Cardiac muscle cell (in vitro differentiated cells and primary cell): ENCODE data around the gene PAPLN. TPM values are rescaled to one million over a fixed set of nuclear protein-coding genes. Genes with fewer than 3 reads are reported as not detected.

Experiments
- DNase-seq, 2 donors: peaks; one replicate each; pipeline versions ENCODE4 v3.0.0 to v3.0.0-alpha.2; 2010 to 2017; ENCODE audit warnings: low read depth in 1 of 2, low spot score in 1 of 2
- H3K27ac ChIP-seq: fragments of 200-600 bp; sonication (generic); 2 replicates; pipeline ENCODE4 v1.5.1; 2016
- H3K27me3 ChIP-seq: fragments of 200-600 bp; sonication (generic); 2 replicates; pipeline ENCODE4 v1.6.0; 2016; ENCODE audit warnings: control low read depth
- H3K36me3 ChIP-seq: fragments of 200-600 bp; sonication (generic); 2 replicates; pipeline ENCODE4 v1.5.1; 2016; ENCODE audit warnings: control low read depth
- H3K4me1 ChIP-seq: fragments of 200-600 bp; sonication (generic); 2 replicates; pipeline ENCODE4 v1.8.1; 2017; ENCODE audit warnings: low read depth, mild to moderate bottlenecking, mixed run types
- H3K4me3 ChIP-seq: fragments of 200-600 bp; sonication (generic); 2 replicates; pipeline ENCODE4 v1.5.1; 2016; ENCODE audit warnings: mild to moderate bottlenecking
- H3K9me3 ChIP-seq: fragments of 200-600 bp; sonication (generic); 2 replicates; pipeline ENCODE4 v1.5.1; 2017; ENCODE audit warnings: low read depth, mild to moderate bottlenecking, control low read depth
- polyA plus RNA-seq: library from polyadenylated mRNA; unstranded; fragments of >200 nt; fragmentation: Nextera tagmentation; extraction: Ambion mirVana; gene quantifications from 2 replicates; pipeline ENCODE4 v1.2.1, GENCODE V29; 2016
- total RNA-seq: library from RNA; depleted of rRNA; stranded (reverse); fragments of >200 nt; gene quantifications from 2 replicates; pipeline ENCODE4 v1.2.3, GENCODE V29; 2016
- TF ChIP-seq, protein P1 (sequence below): IDR thresholded peaks from 2 replicates; pipeline ENCODE4 v1.5.1; 2012; ENCODE audit warnings: low read depth, mild to moderate bottlenecking, low read length

Gene PAPLN
- total and polyA plus RNA-seq, 2 experiments from 2014 or later, result 1.7 to 4.2 TPM

DNA sequence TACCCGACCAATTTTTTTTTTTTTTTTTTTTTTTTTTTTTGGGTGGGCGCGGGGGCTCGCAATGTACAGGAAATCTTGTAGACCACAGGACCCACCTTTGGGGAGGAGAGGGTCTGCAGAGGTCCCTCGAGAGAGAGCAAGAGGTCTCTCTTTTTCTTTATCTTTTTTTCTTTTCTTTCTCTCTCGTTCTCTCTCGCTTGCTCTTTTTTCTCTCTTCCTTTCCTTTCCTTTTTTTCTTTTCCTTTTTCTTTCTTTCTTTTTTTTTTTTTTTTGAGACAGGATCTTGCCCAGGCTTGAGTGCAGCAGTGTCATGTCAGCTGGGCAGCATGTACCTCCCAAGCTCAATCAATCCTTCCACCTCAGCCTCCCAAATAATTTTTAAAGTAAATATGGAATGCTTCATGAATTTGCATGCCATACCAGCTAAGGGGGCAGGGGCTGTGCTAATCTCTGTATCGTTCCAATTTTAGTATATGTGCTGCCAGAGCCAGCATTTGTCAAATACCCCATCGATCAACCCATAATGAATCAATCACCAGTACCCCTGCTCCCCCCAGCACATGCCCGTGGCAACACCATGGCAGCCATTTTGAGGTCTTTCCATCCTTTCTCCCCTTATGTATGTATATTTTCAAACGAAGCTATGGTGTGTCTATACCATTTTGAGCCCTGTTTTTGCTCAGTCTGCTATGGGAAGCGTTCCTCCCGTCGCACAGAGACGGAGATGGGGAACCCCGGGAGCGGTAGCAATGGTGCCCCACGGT lies 9.3 kb downstream of the PAPLN start:
- DNase-seq, result no peak
- TF ChIP-seq, protein P1, sequence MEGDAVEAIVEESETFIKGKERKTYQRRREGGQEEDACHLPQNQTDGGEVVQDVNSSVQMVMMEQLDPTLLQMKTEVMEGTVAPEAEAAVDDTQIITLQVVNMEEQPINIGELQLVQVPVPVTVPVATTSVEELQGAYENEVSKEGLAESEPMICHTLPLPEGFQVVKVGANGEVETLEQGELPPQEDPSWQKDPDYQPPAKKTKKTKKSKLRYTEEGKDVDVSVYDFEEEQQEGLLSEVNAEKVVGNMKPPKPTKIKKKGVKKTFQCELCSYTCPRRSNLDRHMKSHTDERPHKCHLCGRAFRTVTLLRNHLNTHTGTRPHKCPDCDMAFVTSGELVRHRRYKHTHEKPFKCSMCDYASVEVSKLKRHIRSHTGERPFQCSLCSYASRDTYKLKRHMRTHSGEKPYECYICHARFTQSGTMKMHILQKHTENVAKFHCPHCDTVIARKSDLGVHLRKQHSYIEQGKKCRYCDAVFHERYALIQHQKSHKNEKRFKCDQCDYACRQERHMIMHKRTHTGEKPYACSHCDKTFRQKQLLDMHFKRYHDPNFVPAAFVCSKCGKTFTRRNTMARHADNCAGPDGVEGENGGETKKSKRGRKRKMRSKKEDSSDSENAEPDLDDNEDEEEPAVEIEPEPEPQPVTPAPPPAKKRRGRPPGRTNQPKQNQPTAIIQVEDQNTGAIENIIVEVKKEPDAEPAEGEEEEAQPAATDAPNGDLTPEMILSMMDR, result no peak
- Histone ChIP-seq H3K9me3 (no peaks in the 10 kb centered on the region), H3K36me3 (no peaks in the 10 kb centered on the region), H3K4me3 (peak overlapping the region; percentile 26), H3K27me3 (peaks cover 47% of the 10 kb centered on the region), H3K27ac (no peak overlapping the region), H3K4me1 (no peaks in the 10 kb centered on the region)

DNA sequence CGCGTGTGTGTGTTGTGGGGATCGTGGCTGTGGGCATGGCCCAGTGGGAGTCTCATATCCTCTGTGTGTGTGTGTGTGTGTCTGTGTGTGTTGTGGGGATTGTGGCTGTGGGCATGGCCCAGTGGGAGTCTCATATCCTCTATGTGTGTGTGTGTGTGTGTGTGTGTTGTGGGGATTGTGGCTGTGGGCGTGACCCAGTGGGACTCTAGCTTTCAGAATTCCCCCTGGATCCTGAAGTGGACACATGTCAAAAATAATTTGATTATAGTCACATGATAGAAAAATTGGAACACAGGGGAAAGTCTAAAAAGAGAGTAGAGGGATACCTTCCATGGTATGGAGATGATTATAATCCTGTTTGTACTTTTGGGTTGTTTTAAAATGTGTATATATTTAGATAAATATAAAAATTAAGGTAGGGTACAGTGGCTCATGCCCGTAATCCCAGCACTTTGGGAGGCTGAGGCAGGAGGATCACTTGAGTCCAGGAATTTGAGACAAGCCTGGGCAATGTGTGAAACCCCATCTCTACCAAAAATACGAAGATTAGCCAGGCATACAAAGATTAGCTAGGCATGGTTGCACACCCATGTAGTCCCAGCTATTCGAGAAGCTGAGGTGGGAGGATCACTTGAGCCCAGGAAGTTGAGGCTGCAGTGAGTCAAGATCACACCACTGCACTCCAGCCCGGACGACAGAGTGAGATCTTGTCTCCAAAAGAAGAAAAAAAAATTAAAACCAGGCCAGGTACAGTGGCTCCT lies 11.0 kb downstream of the PAPLN start:
- no peaks in the 10 kb centered on the region for H3K36me3 ChIP-seq
- no peaks in the 10 kb centered on the region for H3K9me3 ChIP-seq
- TF ChIP-seq, protein P1, result no peak
- no peaks in the 10 kb centered on the region for H3K4me1 ChIP-seq
- H3K27me3 ChIP-seq, result peaks cover 32% of the 10 kb centered on the region
- H3K4me3 ChIP-seq, result no peak overlapping the region
- DNase-seq, result no peak
- no peak overlapping the region for H3K27ac ChIP-seq

DNA sequence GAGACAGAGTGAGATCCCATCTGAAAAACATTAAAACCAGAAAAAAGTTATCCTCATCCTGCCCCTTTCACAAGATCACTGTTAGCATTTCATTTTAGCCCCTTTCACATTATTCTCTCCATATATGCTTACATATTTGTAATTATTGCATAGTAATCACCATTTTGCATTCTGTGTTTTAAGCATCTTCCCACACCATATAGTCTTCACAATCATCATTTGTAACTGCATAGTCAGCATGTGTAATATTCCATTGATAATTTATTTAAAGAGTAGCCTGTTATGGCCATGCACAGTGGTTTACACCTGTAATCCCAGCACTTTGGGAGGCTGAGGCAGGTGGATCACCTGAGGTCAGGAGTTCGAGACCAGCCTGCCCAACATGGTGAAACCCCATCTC lies 11.8 kb downstream of the PAPLN start:
- no peak for DNase-seq
- H3K4me3 ChIP-seq, result no peak overlapping the region
- H3K36me3 ChIP-seq, result no peaks in the 10 kb centered on the region
- TF ChIP-seq, protein P1, result no peak
- H3K27me3 ChIP-seq, result peaks cover 24% of the 10 kb centered on the region
- H3K27ac ChIP-seq, result no peak overlapping the region
- H3K4me1 ChIP-seq, result no peaks in the 10 kb centered on the region
- no peaks in the 10 kb centered on the region for H3K9me3 ChIP-seq

DNA sequence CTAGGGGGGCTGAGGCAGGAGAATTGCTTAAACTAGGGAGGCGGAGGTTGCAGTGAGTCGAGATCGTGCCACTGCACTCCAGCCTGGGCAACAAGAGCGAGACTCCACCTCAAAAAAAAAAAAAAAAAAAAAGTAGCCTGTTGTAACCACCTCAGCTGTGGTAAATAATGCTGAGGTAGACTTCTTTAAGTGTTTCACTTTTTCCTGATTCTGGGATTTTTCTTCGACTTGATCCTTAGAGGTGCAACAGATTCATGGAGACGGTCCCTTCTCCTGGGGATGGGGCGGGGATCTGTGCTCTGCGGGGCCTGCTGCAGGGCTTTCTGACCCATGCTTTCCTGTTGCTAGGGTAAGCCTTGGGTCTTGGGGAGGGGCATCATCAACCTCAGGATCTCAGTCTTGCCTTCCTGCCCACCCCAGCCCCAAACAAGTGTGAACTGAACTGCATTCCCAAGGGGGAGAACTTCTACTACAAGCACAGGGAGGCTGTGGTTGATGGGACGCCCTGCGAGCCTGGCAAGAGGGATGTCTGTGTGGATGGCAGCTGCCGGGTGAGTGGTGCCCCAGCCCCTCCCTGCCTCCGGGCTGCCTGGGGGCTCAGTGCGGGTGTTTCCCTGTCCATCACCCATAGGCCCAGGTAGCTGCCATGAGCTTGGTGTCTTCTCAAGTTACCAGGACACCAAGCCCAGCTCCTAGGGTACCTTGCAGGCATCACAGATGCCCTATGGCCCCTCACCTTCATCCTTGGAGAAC lies 12.4 kb downstream of the PAPLN start:
- TF ChIP-seq, protein P1, result no peak
- no peak overlapping the region for H3K4me3 ChIP-seq
- no peak overlapping the region for H3K27ac ChIP-seq

DNA sequence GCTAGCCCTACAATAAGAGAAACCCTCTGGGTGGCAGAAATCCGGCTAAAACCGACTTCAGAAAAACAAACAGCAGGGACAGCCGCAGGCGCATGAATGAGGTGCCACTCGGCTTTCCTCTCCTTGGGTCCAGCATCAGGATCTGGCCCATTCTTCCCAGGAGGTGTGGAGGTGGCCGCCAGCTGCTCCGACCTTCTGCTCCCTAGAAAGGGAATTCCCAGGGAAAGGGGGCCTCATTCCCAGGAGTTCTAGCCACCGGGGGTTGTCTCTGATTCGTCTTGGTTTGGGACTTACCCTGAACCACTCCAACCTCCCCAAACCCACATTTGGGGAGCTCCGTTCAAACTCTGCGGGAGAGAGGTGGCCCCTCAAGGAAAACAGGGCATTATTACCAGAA lies 13.0 kb downstream of the PAPLN start:
- DNase-seq, result no peak
- TF ChIP-seq, protein P1, result no peak
- Histone ChIP-seq H3K27ac (no peak overlapping the region), H3K27me3 (peaks cover 12% of the 10 kb centered on the region), H3K4me3 (no peak overlapping the region), H3K36me3 (no peaks in the 10 kb centered on the region), H3K9me3 (no peaks in the 10 kb centered on the region), H3K4me1 (no peaks in the 10 kb centered on the region)

More for the DNA sequence above, 12.4 kb downstream of the PAPLN start:
- no peaks in the 10 kb centered on the region for H3K9me3 ChIP-seq
- H3K36me3 ChIP-seq, result no peaks in the 10 kb centered on the region
- H3K4me1 ChIP-seq, result no peaks in the 10 kb centered on the region
- H3K27me3 ChIP-seq, result peaks cover 18% of the 10 kb centered on the region
- DNase-seq, result no peak
